Measurements from ENCODE around the gene MT1G. TPM values are rescaled to one million over a fixed set of nuclear protein-coding genes. Genes with fewer than 3 reads are reported as not detected.
A peak's percentile ranks its signal among the peaks of the same experiment; 100 is the strongest.

Gene MT1G
- total RNA-seq, 1 donor from 2014 or later, result 2.8 TPM

DNA sequence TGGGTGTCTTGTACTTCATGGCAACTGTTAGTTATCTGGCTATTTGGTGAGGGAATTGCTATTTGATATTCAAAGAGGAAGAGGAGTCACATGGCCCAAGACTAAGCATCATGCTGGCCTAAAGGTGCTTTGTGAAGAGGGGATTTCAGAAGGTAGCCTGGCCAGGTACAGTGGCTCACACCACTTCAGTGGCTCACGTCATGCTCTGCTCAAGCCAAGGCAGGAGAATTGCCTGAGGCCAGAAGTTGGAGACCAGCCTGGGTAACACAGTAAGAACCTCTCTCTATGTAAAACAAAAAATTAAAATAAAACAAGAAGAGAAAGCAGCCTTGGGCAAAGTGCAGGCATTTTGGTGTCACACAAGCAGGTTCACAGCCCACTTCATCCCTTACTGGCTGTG, 22.6 kb downstream of the MT1G start:
- Mint-ChIP-seq H3K9me3 (no peaks in the 10 kb centered on the region), H3K36me3 (no peaks in the 10 kb centered on the region), H3K4me3 (no peak overlapping the region), H3K27me3 (peaks cover 97% of the 10 kb centered on the region), H3K4me1 (ENCODE audit: unreplicated experiment) (no peaks in the 10 kb centered on the region), H3K27ac (no peak overlapping the region)
- TF ChIP-seq, protein P1, sequence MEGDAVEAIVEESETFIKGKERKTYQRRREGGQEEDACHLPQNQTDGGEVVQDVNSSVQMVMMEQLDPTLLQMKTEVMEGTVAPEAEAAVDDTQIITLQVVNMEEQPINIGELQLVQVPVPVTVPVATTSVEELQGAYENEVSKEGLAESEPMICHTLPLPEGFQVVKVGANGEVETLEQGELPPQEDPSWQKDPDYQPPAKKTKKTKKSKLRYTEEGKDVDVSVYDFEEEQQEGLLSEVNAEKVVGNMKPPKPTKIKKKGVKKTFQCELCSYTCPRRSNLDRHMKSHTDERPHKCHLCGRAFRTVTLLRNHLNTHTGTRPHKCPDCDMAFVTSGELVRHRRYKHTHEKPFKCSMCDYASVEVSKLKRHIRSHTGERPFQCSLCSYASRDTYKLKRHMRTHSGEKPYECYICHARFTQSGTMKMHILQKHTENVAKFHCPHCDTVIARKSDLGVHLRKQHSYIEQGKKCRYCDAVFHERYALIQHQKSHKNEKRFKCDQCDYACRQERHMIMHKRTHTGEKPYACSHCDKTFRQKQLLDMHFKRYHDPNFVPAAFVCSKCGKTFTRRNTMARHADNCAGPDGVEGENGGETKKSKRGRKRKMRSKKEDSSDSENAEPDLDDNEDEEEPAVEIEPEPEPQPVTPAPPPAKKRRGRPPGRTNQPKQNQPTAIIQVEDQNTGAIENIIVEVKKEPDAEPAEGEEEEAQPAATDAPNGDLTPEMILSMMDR (conservative IDR thresholded peaks at IDR 0.05), result no peak
- DNase-seq (ENCODE audit: extremely low spot score, unreplicated experiment), result no peak

DNA sequence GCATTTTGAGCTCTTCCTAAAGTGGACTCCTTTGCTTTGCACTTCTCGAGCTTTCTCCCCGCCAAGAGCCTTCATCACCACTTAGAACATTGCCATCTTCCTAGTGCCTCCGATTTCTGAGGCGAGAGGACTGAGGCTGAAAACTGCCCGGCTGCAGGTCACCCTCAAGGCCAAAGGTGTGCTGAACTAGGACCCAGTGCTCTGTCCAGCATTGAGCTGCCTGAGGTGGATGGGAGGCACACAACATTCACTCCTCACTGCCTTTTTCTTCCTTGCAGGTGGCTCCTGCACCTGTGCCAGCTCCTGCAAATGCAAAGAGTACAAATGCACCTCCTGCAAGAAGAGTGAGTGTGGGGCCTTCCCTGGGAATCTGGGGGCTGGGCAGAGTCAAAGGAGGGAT, 24.0 kb downstream of the MT1G start:
- no peaks in the 10 kb centered on the region for H3K36me3 Mint-ChIP-seq
- DNase-seq (ENCODE audit: extremely low spot score, unreplicated experiment), result no peak
- TF ChIP-seq, protein P1 (conservative IDR thresholded peaks at IDR 0.05), result no peak
- H3K4me3 Mint-ChIP-seq, result peak overlapping the region; percentile 44
- H3K27ac Mint-ChIP-seq, result no peak overlapping the region
- H3K9me3 Mint-ChIP-seq, result no peaks in the 10 kb centered on the region
- peaks cover 97% of the 10 kb centered on the region for H3K27me3 Mint-ChIP-seq
- no peaks in the 10 kb centered on the region for H3K4me1 Mint-ChIP-seq (ENCODE audit: unreplicated experiment)

DNA sequence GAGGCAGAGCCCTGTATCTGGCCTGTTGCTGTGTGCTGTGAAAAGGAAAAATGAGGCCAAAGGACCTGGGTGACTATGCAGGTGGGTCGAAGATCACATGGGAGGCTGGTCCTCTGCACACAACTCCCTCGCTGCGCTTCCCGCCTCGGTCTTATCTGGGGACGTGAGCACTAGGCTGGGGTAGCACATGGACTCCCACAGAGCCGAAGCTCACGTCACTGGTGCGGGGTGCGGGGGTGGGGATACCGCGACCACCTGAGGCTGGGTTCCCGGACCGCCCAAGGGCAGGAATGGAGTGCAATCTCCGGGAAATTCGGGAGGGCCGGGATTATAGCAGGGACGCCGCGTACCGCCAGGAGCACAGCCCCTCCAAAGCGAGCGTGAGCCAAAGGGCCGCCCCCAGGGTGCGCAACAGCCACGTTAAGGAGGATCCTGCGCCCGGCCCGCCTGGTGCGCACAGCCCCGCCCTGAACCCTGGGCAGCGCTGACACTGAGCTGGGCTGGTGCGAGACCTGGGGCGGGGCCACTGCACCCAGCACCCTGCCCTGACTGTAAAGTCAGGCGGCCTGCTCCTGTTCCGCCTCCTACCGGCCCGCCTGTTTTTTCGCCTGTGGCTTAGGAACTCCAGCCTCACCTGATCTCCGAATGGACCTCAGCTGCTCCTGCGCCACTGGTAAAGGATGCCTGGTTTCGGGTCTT, 24.6 kb downstream of the MT1G start:
- TF ChIP-seq, protein P1 (conservative IDR thresholded peaks at IDR 0.05), result peak; percentile 38
- Mint-ChIP-seq H3K36me3 (no peaks in the 10 kb centered on the region), H3K9me3 (no peaks in the 10 kb centered on the region), H3K27me3 (peaks cover 96% of the 10 kb centered on the region), H3K4me3 (peak overlapping the region; percentile 44), H3K4me1 (ENCODE audit: unreplicated experiment) (no peaks in the 10 kb centered on the region), H3K27ac (no peak overlapping the region)
- DNase-seq (ENCODE audit: extremely low spot score, unreplicated experiment), result no peak

DNA sequence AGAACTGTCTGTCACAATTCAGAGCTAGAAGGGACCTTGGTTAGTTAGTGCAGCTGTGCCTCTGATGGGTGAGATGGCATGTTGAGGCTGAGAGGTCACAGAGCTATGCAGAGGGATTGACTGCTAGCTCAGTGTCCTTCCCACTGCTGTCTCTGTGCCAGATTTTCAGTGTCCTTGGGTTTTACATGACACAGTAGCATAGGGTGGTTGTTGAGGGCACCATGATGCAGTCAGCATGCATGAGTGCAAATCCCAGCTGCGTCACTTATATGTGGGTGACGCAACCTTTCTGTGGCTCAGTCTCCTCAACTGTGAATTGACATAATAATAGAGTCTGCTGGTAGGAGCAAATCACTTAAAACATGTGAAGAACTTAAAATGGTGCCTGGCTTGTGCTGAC, 26.7 kb downstream of the MT1G start:
- Mint-ChIP-seq H3K27ac (no peak overlapping the region), H3K9me3 (no peaks in the 10 kb centered on the region), H3K36me3 (no peaks in the 10 kb centered on the region), H3K27me3 (peaks cover 97% of the 10 kb centered on the region), H3K4me3 (no peak overlapping the region), H3K4me1 (ENCODE audit: unreplicated experiment) (peaks cover 5% of the 10 kb centered on the region)
- DNase-seq (ENCODE audit: extremely low spot score, unreplicated experiment), result no peak
- TF ChIP-seq, protein P1 (conservative IDR thresholded peaks at IDR 0.05), result no peak

DNA sequence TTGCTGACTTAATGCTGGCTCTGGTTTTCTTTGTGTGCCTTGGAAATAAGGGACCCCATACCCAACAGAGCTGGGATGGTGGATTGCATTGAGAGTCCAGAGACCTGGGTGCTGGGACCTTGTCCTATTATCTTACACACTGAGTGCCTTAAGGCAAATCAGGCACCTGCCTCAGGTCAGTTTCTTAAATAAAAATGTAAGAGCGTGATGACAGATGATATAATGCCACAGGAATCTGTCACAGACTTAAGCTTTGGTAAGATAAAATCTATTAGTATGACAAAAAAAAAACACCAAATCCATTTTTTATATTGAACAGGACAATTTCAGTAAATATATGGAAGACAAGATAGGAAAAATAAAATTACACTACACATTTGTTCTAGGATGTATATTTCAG, 27.8 kb downstream of the MT1G start:
- Mint-ChIP-seq H3K4me1 (ENCODE audit: unreplicated experiment) (peaks cover 5% of the 10 kb centered on the region), H3K36me3 (no peaks in the 10 kb centered on the region), H3K4me3 (no peak overlapping the region), H3K27ac (no peak overlapping the region), H3K9me3 (no peaks in the 10 kb centered on the region), H3K27me3 (peaks cover 95% of the 10 kb centered on the region)
- DNase-seq (ENCODE audit: extremely low spot score, unreplicated experiment), result no peak
- TF ChIP-seq, protein P1 (conservative IDR thresholded peaks at IDR 0.05), result no peak

All from type B pancreatic cell (in vitro differentiated cells).